ENCODE measurements around the gene UBAP2L.

GRCh38 chr1:154237880-154238506 is 17.2 kb downstream of the UBAP2L start:
- TF ChIP-seq CTCF (IDR thresholded peaks at IDR 0.05) (no peak), POLR2A (IDR thresholded peaks at IDR 0.05) (no peak), EP300 (IDR thresholded peaks at IDR 0.05) (no peak)
